ENCODE data around the gene IL26. TPM values are rescaled to one million over a fixed set of nuclear protein-coding genes. Genes with fewer than 3 reads are reported as not detected.
A peak's percentile ranks its signal among the peaks of the same experiment; 100 is the strongest.

Gene IL26
- total and polyA plus RNA-seq, 8 donors: not detected

DNA sequence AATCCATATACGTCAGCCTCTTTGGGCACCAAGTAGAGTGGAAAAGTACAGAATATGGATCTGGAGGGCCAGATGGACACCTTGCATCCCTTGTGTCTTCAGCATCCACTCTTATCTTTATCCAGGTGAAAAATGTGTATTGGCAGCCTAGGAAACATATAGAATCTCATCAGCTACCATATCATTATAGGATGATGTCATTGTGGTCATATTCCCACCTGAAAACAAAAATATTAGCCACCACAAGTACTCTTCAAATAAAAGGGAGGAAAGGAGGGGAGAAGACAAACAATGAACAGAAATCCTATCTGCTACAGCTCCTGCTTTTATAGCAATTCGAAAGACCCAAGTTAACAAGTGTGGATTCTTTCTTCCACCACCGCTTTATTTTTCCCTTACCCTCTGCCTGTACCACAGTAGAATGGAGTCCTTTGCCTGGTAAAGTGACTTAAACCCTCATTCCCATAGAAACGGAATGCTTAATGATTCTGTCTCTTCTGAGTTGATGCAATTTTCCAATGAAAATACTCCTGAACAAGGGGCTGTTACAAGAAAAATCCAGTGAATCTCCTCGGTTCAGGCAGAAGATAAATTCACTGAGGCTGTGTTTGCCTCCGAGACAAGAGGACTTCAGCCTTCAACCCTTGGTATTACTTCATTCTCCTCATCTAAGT is 13.8 kb upstream of the IL26 start:
- Histone ChIP-seq H3K36me3 (no peaks in the 10 kb centered on the region), H3K27ac (peak overlapping the region; percentile 8 to 75 (median 66)), H3K27me3 (no peaks in the 10 kb centered on the region), H3K9me3 (no peaks in the 10 kb centered on the region), H3K4me3 (no peak overlapping the region), H3K4me1 (peaks cover 5 to 54% (median 25%) of the 10 kb centered on the region in 4 donors)
- 81 to 90% (median 83%) methylated on average over 6 of the region's 6 CpGs for WGBS, 5 donors
- intact Hi-C loops (cut with DNase I; ENCODE audit: low total_unique reads): no loop called here
- no peak for DNase-seq
- TF ChIP-seq EP300 (IDR thresholded peaks at IDR 0.05) (no peak), POLR2AphosphoS5 (IDR thresholded peaks at IDR 0.05) (no peak), POLR2A (IDR thresholded peaks at IDR 0.05) (no peak)
- TF ChIP-seq, protein P1, sequence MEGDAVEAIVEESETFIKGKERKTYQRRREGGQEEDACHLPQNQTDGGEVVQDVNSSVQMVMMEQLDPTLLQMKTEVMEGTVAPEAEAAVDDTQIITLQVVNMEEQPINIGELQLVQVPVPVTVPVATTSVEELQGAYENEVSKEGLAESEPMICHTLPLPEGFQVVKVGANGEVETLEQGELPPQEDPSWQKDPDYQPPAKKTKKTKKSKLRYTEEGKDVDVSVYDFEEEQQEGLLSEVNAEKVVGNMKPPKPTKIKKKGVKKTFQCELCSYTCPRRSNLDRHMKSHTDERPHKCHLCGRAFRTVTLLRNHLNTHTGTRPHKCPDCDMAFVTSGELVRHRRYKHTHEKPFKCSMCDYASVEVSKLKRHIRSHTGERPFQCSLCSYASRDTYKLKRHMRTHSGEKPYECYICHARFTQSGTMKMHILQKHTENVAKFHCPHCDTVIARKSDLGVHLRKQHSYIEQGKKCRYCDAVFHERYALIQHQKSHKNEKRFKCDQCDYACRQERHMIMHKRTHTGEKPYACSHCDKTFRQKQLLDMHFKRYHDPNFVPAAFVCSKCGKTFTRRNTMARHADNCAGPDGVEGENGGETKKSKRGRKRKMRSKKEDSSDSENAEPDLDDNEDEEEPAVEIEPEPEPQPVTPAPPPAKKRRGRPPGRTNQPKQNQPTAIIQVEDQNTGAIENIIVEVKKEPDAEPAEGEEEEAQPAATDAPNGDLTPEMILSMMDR (IDR thresholded peaks at IDR 0.05): no peak

DNA sequence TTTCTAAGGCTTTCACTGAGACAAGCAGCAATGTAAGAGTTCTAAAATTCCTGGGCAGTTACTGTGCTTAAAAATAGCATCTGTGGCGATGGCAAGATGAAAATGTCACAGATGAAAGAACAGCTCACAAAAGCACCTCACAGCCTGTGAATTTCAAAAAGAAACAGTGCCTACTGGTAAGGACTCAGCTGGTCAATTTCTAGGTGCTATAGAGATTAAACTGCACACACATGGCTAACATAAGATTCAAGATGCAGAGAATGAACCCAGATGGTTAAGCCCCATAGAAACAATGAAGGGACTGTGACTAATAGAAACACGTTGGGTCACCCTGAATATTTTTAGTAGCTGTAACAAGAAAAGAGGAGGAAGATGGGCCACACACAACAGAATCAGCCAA is 12.0 kb upstream of the IL26 start:
- 49 to 71% (median 64%) methylated on average over 2 of the region's 2 CpGs for WGBS, 5 donors
- intact Hi-C loops (cut with DNase I; ENCODE audit: low total_unique reads): no loop called here
- Histone ChIP-seq H3K27ac (no peak overlapping the region), H3K9me3 (no peaks in the 10 kb centered on the region), H3K4me1 (peaks cover 5 to 54% (median 25%) of the 10 kb centered on the region in 4 donors), H3K27me3 (no peaks in the 10 kb centered on the region), H3K36me3 (no peaks in the 10 kb centered on the region), H3K4me3 (no peak overlapping the region)
- DNase-seq: no peak
- TF ChIP-seq EP300 (IDR thresholded peaks at IDR 0.05): no peak
- TF ChIP-seq, protein P1 (IDR thresholded peaks at IDR 0.05): no peak
- TF ChIP-seq POLR2AphosphoS5 (IDR thresholded peaks at IDR 0.05): no peak
- TF ChIP-seq POLR2A (IDR thresholded peaks at IDR 0.05): no peak

DNA sequence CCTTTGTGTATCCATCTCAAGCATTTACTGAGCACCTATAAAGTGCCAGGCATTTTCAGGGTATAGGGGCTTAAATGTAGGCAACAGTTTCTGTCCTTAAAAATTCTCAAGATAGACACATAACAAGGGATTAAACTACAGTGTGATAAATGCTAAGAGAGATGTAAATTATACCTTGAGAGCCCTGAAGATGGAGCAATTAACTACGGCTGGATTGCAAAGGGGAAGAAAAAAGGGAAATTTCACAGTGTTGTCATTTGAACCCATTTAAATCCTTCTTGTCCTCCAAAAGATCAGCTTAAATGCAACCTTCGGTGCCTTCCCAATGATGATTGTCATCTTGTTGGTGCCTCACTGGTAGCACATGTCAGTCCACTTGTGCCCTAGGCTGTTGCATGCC is 11.5 kb upstream of the IL26 start:
- DNase-seq: no peak
- no peaks in the 10 kb centered on the region for H3K36me3 ChIP-seq
- WGBS, 5 donors: 65 to 87% (median 84%) methylated on average over 2 of the region's 2 CpGs
- H3K27ac ChIP-seq: peak overlapping the region in 2 of 5 donors; percentile 30 to 51
- no peak for TF ChIP-seq EP300 (IDR thresholded peaks at IDR 0.05)
- TF ChIP-seq, protein P1 (IDR thresholded peaks at IDR 0.05): no peak
- TF ChIP-seq POLR2AphosphoS5 (IDR thresholded peaks at IDR 0.05): no peak
- TF ChIP-seq POLR2A (IDR thresholded peaks at IDR 0.05): no peak
- intact Hi-C loops (cut with DNase I; ENCODE audit: low total_unique reads): no loop called here
- H3K4me3 ChIP-seq: peak overlapping the region; percentile 29 to 35 (median 32)
- peaks cover 5 to 54% (median 25%) of the 10 kb centered on the region in 4 donors for H3K4me1 ChIP-seq
- no peaks in the 10 kb centered on the region for H3K27me3 ChIP-seq
- no peaks in the 10 kb centered on the region for H3K9me3 ChIP-seq

DNA sequence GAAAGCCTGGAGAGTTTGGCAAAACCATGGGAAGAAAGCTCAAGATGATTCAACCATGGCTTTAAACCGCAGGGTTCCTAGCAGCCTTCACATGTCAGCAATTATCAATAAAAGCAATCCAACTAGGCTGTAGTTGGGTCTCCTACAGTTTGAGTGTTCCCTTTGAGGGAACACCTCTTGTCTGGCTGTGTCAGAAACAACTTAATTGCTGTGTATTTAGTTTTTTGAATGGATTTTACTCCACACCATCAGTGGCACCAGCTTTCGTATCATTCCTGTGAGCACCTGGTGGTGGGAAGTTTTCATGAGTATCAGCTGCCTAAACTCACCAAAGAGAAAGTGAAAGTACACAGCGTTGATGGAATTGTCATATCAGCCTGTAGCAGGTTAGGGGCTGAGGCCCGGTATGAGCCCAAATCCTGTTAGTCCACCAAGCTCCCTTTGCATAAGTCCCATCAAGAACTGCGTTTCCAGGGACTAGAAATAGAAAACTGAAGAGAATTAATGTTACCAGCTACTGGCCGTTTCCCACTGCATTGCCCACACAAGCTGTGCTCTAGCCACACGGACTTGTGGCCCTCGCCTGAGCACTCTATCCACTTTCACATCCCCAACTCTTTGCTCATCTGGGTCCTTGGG is 10.9 kb upstream of the IL26 start:
- peak overlapping the region in 2 of 5 donors; percentile 30 to 51 for H3K27ac ChIP-seq

More for the DNA sequence above, 10.9 kb upstream of the IL26 start:
- DNase-seq: peak in 1 of 2 donors; percentile 60
- no peaks in the 10 kb centered on the region for H3K36me3 ChIP-seq
- no peaks in the 10 kb centered on the region for H3K9me3 ChIP-seq
- H3K4me1 ChIP-seq: peaks cover 5 to 50% (median 24%) of the 10 kb centered on the region in 4 donors
- TF ChIP-seq POLR2A (IDR thresholded peaks at IDR 0.05): no peak
- TF ChIP-seq, protein P1 (IDR thresholded peaks at IDR 0.05): peak in 1 of 7 experiments; percentile 25
- intact Hi-C loops (cut with DNase I; ENCODE audit: low total_unique reads): no loop called here
- 34 to 59% (median 40%) methylated on average over 8 of the region's 8 CpGs for WGBS, 5 donors
- H3K4me3 ChIP-seq: peak overlapping the region; percentile 29 to 35 (median 32)
- no peaks in the 10 kb centered on the region for H3K27me3 ChIP-seq
